GM23338 (cell line): ENCODE measurements around the gene PCIF1. TPM values are rescaled to one million over a fixed set of nuclear protein-coding genes. Genes with fewer than 3 reads are reported as not detected.

Experiments
- ATAC-seq: fragments of 200-7000 bp; cut with Tn5 transposase; 3 replicates; pipeline ENCODE4 v1.9.1; 2020
- DNase-seq: peaks from one replicate; pipeline ENCODE4 v3.0.0-alpha.2; 2015; ENCODE audit warnings: low spot score
- H2AFZ ChIP-seq: fragments of 200-600 bp; sonication (generic); 2 replicates; pipeline ENCODE4 v1.8.0; 2016; ENCODE audit warnings: antibody characterized with exemption, mild to moderate bottlenecking, moderate library complexity
- H3F3A ChIP-seq: fragments of 200-600 bp; sonication (generic); replicated peaks from 2 replicates; pipeline ENCODE4 v1.8.0; 2017; ENCODE audit warnings: antibody characterized with exemption, mixed run types, low read depth
- H3K27ac ChIP-seq: fragments of 200-600 bp; sonication (generic); 2 replicates; pipeline ENCODE4 v1.6.1; 2016; ENCODE audit warnings: low read depth
- H3K27me3 ChIP-seq: fragments of 200-600 bp; sonication (generic); 2 replicates; pipeline ENCODE4 v1.8.0; 2016; ENCODE audit warnings: mild to moderate bottlenecking, mixed run types, moderate library complexity; ENCODE audit not compliant: insufficient read depth
- H3K36me3 ChIP-seq: fragments of 200-600 bp; sonication (generic); 2 replicates; pipeline ENCODE4 v1.8.0; 2016; ENCODE audit warnings: mild to moderate bottlenecking; ENCODE audit not compliant: insufficient read depth
- H3K4me1 ChIP-seq: fragments of 200-600 bp; sonication (generic); 2 replicates; pipeline ENCODE4 v1.8.0; 2016; ENCODE audit warnings: mild to moderate bottlenecking, moderate library complexity; ENCODE audit not compliant: insufficient read depth
- H3K4me2 ChIP-seq: fragments of 200-600 bp; sonication (generic); 2 replicates; pipeline ENCODE4 v1.7.1; 2017; ENCODE audit warnings: mixed run types
- H3K4me3 ChIP-seq: fragments of 200-600 bp; sonication (generic); 2 replicates; pipeline ENCODE4 v1.6.1; 2016; ENCODE audit warnings: mixed run types
- H3K79me2 ChIP-seq: fragments of 200-600 bp; sonication (generic); replicated peaks from 2 replicates; pipeline ENCODE4 v1.8.0; 2017; ENCODE audit warnings: mild to moderate bottlenecking; ENCODE audit not compliant: insufficient read depth
- H3K9me2 ChIP-seq: fragments of 200-600 bp; sonication (generic); 2 replicates; pipeline ENCODE4 v1.8.0; 2017; ENCODE audit not compliant: insufficient read depth
- H4K20me1 ChIP-seq: fragments of 200-600 bp; sonication (generic); replicated peaks from 2 replicates; pipeline ENCODE4 v1.8.0; 2017; ENCODE audit warnings: mild to moderate bottlenecking; ENCODE audit not compliant: insufficient read depth
- H3K27ac Mint-ChIP-seq: 2 replicates; pipeline ENCODE4 v1.8.0; 2020; ENCODE audit warnings: inconsistent platforms, mild to moderate bottlenecking, moderate library complexity, mixed read lengths
- H3K27me3 Mint-ChIP-seq: 3 replicates; pipeline ENCODE4 v1.8.0; 2022; ENCODE audit warnings: low read depth, mild to moderate bottlenecking, moderate library complexity, mixed read lengths, inconsistent platforms; ENCODE audit not compliant: insufficient read depth, poor library complexity
- H3K36me3 Mint-ChIP-seq: 3 replicates; pipeline ENCODE4 v1.8.0; 2021; ENCODE audit warnings: low read depth, mild to moderate bottlenecking, inconsistent platforms, moderate library complexity, mixed read lengths
- H3K4me1 Mint-ChIP-seq: 3 replicates; pipeline ENCODE4 v1.8.0; 2020; ENCODE audit warnings: mild to moderate bottlenecking, inconsistent platforms, mixed read lengths
- H3K4me3 Mint-ChIP-seq: 3 replicates; pipeline ENCODE4 v1.8.0; 2021; ENCODE audit warnings: moderate library complexity, mild to moderate bottlenecking, inconsistent platforms, mixed read lengths
- H3K9me3 Mint-ChIP-seq: 3 replicates; pipeline ENCODE4 v1.8.0; 2020; ENCODE audit warnings: moderate library complexity, mild to moderate bottlenecking, inconsistent platforms, mixed read lengths
- CREB1 ChIP-seq: fragments of 250-450 bp; sonication (Bioruptor Pico); IDR thresholded peaks from 2 replicates; pipeline ENCODE4 v1.5.0; 2020; ENCODE audit warnings: low read depth, mild to moderate bottlenecking, moderate library complexity
- EZH2 ChIP-seq: fragments of 200-600 bp; sonication (generic); IDR thresholded peaks from one replicate; pipeline ENCODE4 v1.8.0; 2017; ENCODE audit warnings: antibody characterized with exemption, mild to moderate bottlenecking, low read depth; ENCODE audit not compliant: unreplicated experiment
- NANOG ChIP-seq: IDR thresholded peaks from 2 replicates; pipeline ENCODE4 v1.6.1; 2016; ENCODE audit warnings: antibody characterized with exemption, borderline replicate concordance
- ZNF114 ChIP-seq: fragments of 250-450 bp; sonication (Bioruptor Pico); IDR thresholded peaks from 2 replicates; pipeline ENCODE4 v1.5.0; 2020; ENCODE audit warnings: mild to moderate bottlenecking, moderate library complexity
- polyA plus RNA-seq: library from polyadenylated mRNA; unstranded; fragments of >200 nt; fragmentation: Nextera tagmentation; extraction: Ambion mirVana; gene quantifications from 2 replicates; pipeline ENCODE4 v1.2.1, GENCODE V29; 2016
- total RNA-seq: library from RNA; depleted of rRNA; stranded (reverse); fragments of >200 nt; shearing (Covaris generic); gene quantifications from 2 replicates; pipeline ENCODE4 v1.2.3, GENCODE V29; 2014
- TF ChIP-seq, protein P1 (sequence below): fragments of 250-450 bp; sonication (Bioruptor Pico); IDR thresholded peaks from 2 replicates; pipeline ENCODE4 v1.5.0; 2020; ENCODE audit warnings: mild to moderate bottlenecking, moderate library complexity
- TF ChIP-seq, protein P2 (sequence below): IDR thresholded peaks from one replicate; pipeline ENCODE4 v1.6.1; 2018; ENCODE audit warnings: antibody characterized with exemption; ENCODE audit not compliant: unreplicated experiment

The PCIF1 gene
- total and polyA plus RNA-seq, 2 experiments from 2014 or later = 26.1 to 28.3 TPM

DNA sequence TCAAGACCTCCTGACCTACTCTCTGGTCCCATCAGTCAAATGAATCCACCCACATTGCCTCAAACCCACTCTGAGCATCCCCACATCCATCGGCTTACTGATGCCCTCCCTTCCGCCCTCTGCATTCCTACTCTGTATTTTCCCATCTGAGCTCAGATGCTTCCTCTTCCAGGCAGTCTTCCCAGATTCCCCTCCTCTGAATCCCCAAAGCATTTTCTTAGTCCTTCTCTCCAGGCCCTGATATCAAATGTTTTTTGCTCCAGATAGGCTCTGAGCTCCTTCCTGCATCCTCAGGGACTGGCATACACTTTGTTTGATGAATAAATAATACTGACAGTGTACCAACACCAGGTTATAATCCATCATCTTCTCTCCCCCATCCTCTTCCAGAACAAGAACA is 26.4 kb upstream of the PCIF1 start (continued):
- TF ChIP-seq, protein P1, sequence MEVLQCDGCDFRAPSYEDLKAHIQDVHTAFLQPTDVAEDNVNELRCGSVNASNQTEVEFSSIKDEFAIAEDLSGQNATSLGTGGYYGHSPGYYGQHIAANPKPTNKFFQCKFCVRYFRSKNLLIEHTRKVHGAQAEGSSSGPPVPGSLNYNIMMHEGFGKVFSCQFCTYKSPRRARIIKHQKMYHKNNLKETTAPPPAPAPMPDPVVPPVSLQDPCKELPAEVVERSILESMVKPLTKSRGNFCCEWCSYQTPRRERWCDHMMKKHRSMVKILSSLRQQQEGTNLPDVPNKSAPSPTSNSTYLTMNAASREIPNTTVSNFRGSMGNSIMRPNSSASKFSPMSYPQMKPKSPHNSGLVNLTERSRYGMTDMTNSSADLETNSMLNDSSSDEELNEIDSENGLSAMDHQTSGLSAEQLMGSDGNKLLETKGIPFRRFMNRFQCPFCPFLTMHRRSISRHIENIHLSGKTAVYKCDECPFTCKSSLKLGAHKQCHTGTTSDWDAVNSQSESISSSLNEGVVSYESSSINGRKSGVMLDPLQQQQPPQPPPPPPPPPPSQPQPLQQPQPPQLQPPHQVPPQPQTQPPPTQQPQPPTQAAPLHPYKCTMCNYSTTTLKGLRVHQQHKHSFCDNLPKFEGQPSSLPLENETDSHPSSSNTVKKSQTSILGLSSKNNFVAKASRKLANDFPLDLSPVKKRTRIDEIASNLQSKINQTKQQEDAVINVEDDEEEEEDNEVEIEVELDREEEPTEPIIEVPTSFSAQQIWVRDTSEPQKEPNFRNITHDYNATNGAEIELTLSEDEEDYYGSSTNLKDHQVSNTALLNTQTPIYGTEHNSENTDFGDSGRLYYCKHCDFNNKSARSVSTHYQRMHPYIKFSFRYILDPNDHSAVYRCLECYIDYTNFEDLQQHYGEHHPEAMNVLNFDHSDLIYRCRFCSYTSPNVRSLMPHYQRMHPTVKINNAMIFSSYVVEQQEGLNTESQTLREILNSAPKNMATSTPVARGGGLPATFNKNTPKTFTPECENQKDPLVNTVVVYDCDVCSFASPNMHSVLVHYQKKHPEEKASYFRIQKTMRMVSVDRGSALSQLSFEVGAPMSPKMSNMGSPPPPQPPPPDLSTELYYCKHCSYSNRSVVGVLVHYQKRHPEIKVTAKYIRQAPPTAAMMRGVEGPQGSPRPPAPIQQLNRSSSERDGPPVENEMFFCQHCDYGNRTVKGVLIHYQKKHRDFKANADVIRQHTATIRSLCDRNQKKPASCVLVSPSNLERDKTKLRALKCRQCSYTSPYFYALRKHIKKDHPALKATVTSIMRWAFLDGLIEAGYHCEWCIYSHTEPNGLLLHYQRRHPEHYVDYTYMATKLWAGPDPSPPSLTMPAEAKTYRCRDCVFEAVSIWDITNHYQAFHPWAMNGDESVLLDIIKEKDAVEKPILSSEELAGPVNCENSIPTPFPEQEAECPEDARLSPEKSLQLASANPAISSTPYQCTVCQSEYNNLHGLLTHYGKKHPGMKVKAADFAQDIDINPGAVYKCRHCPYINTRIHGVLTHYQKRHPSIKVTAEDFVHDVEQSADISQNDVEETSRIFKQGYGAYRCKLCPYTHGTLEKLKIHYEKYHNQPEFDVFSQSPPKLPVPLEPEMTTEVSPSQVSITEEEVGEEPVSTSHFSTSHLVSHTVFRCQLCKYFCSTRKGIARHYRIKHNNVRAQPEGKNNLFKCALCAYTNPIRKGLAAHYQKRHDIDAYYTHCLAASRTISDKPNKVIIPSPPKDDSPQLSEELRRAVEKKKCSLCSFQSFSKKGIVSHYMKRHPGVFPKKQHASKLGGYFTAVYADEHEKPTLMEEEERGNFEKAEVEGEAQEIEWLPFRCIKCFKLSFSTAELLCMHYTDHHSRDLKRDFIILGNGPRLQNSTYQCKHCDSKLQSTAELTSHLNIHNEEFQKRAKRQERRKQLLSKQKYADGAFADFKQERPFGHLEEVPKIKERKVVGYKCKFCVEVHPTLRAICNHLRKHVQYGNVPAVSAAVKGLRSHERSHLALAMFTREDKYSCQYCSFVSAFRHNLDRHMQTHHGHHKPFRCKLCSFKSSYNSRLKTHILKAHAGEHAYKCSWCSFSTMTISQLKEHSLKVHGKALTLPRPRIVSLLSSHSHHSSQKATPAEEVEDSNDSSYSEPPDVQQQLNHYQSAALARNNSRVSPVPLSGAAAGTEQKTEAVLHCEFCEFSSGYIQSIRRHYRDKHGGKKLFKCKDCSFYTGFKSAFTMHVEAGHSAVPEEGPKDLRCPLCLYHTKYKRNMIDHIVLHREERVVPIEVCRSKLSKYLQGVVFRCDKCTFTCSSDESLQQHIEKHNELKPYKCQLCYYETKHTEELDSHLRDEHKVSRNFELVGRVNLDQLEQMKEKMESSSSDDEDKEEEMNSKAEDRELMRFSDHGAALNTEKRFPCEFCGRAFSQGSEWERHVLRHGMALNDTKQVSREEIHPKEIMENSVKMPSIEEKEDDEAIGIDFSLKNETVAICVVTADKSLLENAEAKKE (CRISPR knock-in tag) = no peak
- TF ChIP-seq, protein P2, sequence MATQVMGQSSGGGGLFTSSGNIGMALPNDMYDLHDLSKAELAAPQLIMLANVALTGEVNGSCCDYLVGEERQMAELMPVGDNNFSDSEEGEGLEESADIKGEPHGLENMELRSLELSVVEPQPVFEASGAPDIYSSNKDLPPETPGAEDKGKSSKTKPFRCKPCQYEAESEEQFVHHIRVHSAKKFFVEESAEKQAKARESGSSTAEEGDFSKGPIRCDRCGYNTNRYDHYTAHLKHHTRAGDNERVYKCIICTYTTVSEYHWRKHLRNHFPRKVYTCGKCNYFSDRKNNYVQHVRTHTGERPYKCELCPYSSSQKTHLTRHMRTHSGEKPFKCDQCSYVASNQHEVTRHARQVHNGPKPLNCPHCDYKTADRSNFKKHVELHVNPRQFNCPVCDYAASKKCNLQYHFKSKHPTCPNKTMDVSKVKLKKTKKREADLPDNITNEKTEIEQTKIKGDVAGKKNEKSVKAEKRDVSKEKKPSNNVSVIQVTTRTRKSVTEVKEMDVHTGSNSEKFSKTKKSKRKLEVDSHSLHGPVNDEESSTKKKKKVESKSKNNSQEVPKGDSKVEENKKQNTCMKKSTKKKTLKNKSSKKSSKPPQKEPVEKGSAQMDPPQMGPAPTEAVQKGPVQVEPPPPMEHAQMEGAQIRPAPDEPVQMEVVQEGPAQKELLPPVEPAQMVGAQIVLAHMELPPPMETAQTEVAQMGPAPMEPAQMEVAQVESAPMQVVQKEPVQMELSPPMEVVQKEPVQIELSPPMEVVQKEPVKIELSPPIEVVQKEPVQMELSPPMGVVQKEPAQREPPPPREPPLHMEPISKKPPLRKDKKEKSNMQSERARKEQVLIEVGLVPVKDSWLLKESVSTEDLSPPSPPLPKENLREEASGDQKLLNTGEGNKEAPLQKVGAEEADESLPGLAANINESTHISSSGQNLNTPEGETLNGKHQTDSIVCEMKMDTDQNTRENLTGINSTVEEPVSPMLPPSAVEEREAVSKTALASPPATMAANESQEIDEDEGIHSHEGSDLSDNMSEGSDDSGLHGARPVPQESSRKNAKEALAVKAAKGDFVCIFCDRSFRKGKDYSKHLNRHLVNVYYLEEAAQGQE = no peak
- no peak for TF ChIP-seq EZH2

DNA sequence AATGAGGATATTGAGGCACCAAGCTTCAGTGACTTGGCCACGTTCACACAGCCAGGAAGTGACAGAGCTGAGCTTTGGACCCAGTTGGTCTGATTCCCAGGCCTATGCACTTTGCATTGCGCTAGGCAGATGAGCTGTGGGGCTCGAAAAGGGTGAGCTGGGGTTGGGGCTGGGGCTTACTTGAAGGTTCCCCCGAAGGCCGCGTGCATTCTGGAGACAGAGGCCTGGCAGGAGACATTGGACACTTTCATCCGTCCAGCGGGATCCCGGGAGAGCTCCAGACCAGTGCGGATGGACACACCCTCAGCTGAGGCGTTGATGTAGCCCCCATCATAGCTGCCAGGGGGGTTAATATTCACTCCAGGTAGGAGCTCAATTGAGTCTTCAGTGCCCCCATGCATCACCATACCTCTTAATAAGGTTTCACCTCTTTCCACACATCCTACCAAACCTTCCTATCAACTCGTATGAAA is 25.1 kb upstream of the PCIF1 start:
- H3K4me2 ChIP-seq = no peak overlapping the region
- Mint-ChIP-seq H3K4me3 (no peak overlapping the region), H3K9me3 (no peaks in the 10 kb centered on the region; the same call in 2 of the 3 replicates), H3K4me1 (peaks cover 14% of the 10 kb centered on the region), H3K36me3 (peaks cover 59% of the 10 kb centered on the region), H3K27me3 (peaks cover 25% of the 10 kb centered on the region), H3K27ac (no peak overlapping the region)
- H3K9me2 ChIP-seq = no peaks in the 10 kb centered on the region
- no peak overlapping the region for H3K4me3 ChIP-seq
- peaks cover 7% of the 10 kb centered on the region; the same call in 1 of the 2 replicates for H3K4me1 ChIP-seq
- H3K27ac ChIP-seq = no peak overlapping the region
- H2AFZ ChIP-seq = no peak overlapping the region
- DNase-seq = no peak
- H4K20me1 ChIP-seq = peaks cover 18% of the 10 kb centered on the region
- peaks cover 11% of the 10 kb centered on the region for H3K36me3 ChIP-seq
- peaks cover 10% of the 10 kb centered on the region for H3K79me2 ChIP-seq
- no peaks in the 10 kb centered on the region for H3K27me3 ChIP-seq
- peaks cover 11% of the 10 kb centered on the region; the same call in 1 of the 2 replicates for H3F3A ChIP-seq
- no peak for ATAC-seq
- TF ChIP-seq NANOG (no peak), ZNF114 (CRISPR knock-in tag) (no peak), CREB1 (no peak)
